Progenitor cell of endocrine pancreas (in vitro differentiated cells): Measurements from ENCODE around the gene TPCN2. TPM values are rescaled to one million over a fixed set of nuclear protein-coding genes. Genes with fewer than 3 reads are reported as not detected.
A peak's percentile ranks its signal among the peaks of the same experiment; 100 is the strongest.

ENCODE experiments used
- DNase-seq: peaks from one replicate; pipeline ENCODE4 v3.0.0; 2021; ENCODE audit warnings: low spot score; ENCODE audit not compliant: unreplicated experiment
- H3K27ac Mint-ChIP-seq: 2 replicates; pipeline ENCODE4 v1.8.0; 2021; ENCODE audit warnings: mild to moderate bottlenecking, moderate library complexity, mixed read lengths
- H3K27me3 Mint-ChIP-seq: 2 replicates; pipeline ENCODE4 v1.8.0; 2021; ENCODE audit warnings: mixed read lengths
- H3K36me3 Mint-ChIP-seq: 2 replicates; pipeline ENCODE4 v1.8.0; 2022; ENCODE audit warnings: mixed read lengths; ENCODE audit not compliant: insufficient read depth
- H3K4me1 Mint-ChIP-seq: 2 replicates; pipeline ENCODE4 v1.8.0; 2021; ENCODE audit warnings: low read depth, mixed read lengths
- H3K4me3 Mint-ChIP-seq: 2 replicates; pipeline ENCODE4 v1.8.0; 2021; ENCODE audit warnings: low read depth, mild to moderate bottlenecking, moderate library complexity, mixed read lengths
- H3K9me3 Mint-ChIP-seq: 2 replicates; pipeline ENCODE4 v1.8.0; 2021; ENCODE audit warnings: low read depth, mixed read lengths
- total RNA-seq: library from RNA; stranded (reverse); gene quantifications from 2 replicates; pipeline ENCODE4 v1.2.1, GENCODE V29; 2021
- TF ChIP-seq, protein P1 (sequence below): fragments of 200-600 bp; sonication (generic); IDR thresholded peaks from one replicate; pipeline ENCODE4 v1.5.0; 2021; ENCODE audit warnings: antibody characterized with exemption, mild to moderate bottlenecking; ENCODE audit not compliant: unreplicated experiment

The TPCN2 gene
- total RNA-seq, 1 donor from 2014 or later, result 19.7 TPM

GRCh38 chr11:69049490-69049867, 747 bp downstream of the TPCN2 start:
- no peak overlapping the region for H3K27ac Mint-ChIP-seq
- H3K27me3 Mint-ChIP-seq, result peaks cover 7% of the 10 kb centered on the region
- H3K4me1 Mint-ChIP-seq, result peaks cover 5% of the 10 kb centered on the region
- peak overlapping the region; percentile 74 for H3K4me3 Mint-ChIP-seq
- H3K9me3 Mint-ChIP-seq, result no peaks in the 10 kb centered on the region
- TF ChIP-seq, protein P1, sequence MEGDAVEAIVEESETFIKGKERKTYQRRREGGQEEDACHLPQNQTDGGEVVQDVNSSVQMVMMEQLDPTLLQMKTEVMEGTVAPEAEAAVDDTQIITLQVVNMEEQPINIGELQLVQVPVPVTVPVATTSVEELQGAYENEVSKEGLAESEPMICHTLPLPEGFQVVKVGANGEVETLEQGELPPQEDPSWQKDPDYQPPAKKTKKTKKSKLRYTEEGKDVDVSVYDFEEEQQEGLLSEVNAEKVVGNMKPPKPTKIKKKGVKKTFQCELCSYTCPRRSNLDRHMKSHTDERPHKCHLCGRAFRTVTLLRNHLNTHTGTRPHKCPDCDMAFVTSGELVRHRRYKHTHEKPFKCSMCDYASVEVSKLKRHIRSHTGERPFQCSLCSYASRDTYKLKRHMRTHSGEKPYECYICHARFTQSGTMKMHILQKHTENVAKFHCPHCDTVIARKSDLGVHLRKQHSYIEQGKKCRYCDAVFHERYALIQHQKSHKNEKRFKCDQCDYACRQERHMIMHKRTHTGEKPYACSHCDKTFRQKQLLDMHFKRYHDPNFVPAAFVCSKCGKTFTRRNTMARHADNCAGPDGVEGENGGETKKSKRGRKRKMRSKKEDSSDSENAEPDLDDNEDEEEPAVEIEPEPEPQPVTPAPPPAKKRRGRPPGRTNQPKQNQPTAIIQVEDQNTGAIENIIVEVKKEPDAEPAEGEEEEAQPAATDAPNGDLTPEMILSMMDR, result no peak
- H3K36me3 Mint-ChIP-seq, result peaks cover 2% of the 10 kb centered on the region
- DNase-seq, result no peak

- H3K27ac Mint-ChIP-seq, result no peak overlapping the region
- TF ChIP-seq, protein P1, result no peak
Measured at GRCh38 chr11:69050592-69051380, 2.1 kb downstream of the TPCN2 start.

DNA sequence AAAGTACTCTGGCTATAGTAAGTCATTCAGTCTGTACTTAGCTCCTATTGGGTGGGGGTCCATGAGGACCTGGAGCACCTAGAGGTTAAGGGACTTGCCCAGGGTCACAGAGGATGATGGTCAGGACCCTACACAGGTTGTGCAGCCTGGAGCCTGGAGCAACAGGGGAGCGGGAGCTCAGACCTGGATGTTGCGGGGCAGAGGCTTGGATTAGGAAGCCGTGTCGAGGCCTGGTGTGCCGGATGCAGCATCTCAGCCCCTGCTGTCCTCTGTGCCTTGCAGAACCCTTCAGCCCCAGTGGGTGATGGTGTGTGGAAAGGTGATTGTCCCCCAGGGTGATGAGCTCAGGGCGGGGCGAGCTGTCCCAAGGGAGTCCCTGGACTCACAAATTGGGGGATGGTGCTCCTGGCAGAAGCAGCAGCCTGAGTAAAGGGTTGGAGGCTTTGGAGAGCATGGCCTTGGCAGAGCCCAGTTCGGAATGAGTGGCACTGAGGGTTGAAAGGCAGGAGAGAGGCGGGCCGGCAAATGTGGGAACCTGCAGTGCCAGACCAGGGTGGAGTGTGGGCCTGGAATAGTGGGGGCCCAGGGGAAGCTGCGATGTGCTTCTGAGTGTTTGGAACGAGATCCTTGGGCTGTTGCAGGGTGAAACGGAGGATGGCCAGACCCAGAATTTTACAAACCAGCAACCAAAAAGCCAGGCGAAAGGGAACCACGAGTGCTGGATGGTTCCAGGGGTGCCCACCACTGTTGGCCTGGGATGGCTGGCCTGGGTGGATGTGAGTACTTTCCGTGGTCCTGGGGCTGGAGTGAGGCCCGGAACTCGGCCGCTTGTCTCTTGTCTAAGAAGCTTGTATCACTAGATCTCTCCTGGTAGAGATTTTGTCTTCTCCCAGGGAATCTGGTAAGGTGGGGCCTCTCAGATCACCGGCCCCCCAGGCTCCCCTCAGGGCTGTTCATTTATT, 2.9 kb downstream of the TPCN2 start:
- TF ChIP-seq, protein P1, result no peak
- Mint-ChIP-seq H3K4me3 (peak overlapping the region; percentile 74), H3K4me1 (peaks cover 10% of the 10 kb centered on the region), H3K27me3 (peaks cover 3% of the 10 kb centered on the region), H3K9me3 (no peaks in the 10 kb centered on the region), H3K27ac (no peak overlapping the region), H3K36me3 (peaks cover 3% of the 10 kb centered on the region)
- no peak for DNase-seq

More at GRCh38 chr11:69050592-69051380, 2.1 kb downstream of the TPCN2 start:
- H3K4me3 Mint-ChIP-seq, result peak overlapping the region; percentile 74
- peaks cover 3% of the 10 kb centered on the region for H3K27me3 Mint-ChIP-seq
- H3K36me3 Mint-ChIP-seq, result peaks cover 3% of the 10 kb centered on the region
- no peaks in the 10 kb centered on the region for H3K9me3 Mint-ChIP-seq
- DNase-seq, result no peak
- H3K4me1 Mint-ChIP-seq, result peaks cover 8% of the 10 kb centered on the region

GRCh38 chr11:69052343-69053168, 3.8 kb downstream of the TPCN2 start:
- H3K27me3 Mint-ChIP-seq, result no peaks in the 10 kb centered on the region
- no peak overlapping the region for H3K4me3 Mint-ChIP-seq
- no peak overlapping the region for H3K27ac Mint-ChIP-seq
- peaks cover 10% of the 10 kb centered on the region for H3K4me1 Mint-ChIP-seq
- DNase-seq, result no peak
- TF ChIP-seq, protein P1, result no peak
- H3K9me3 Mint-ChIP-seq, result no peaks in the 10 kb centered on the region
- peaks cover 3% of the 10 kb centered on the region for H3K36me3 Mint-ChIP-seq

DNA sequence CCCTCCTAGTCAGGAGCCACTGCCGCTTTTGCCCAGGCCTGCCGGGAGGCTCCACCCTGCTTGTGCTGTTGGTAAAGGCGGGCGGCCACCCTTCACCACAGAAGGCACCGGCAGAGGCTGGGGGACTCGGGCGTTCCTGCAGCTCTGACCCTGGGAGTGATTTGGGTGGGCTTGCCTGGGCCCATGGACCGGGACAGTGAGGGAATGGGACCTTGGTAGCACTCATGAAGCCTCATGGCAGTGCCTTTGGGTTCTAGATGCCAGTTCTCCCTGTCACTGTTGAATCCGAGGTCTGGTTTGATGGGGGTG, 4.4 kb downstream of the TPCN2 start:
- Mint-ChIP-seq H3K4me1 (peaks cover 10% of the 10 kb centered on the region), H3K36me3 (peaks cover 3% of the 10 kb centered on the region), H3K9me3 (no peaks in the 10 kb centered on the region), H3K27me3 (no peaks in the 10 kb centered on the region), H3K27ac (no peak overlapping the region), H3K4me3 (no peak overlapping the region)
- DNase-seq, result no peak
- TF ChIP-seq, protein P1, result no peak
